Fibroblast of skin of abdomen (primary cell): Measurements from ENCODE around the gene RAB6A.
"Not testable (repeated sequence)": the region's sequence is repeated elsewhere in the genome, so short reads cannot be mapped to it uniquely, and the experiment has no call there.

ENCODE experiments used
- DNase-seq: peaks from one replicate; pipeline ENCODE4 v3.0.0-alpha.2; 2013

RAB6A gene

GRCh38 chr11:73716153-73717056 is 44.5 kb downstream of the RAB6A start:
- DNase-seq, result no peak

DNA sequence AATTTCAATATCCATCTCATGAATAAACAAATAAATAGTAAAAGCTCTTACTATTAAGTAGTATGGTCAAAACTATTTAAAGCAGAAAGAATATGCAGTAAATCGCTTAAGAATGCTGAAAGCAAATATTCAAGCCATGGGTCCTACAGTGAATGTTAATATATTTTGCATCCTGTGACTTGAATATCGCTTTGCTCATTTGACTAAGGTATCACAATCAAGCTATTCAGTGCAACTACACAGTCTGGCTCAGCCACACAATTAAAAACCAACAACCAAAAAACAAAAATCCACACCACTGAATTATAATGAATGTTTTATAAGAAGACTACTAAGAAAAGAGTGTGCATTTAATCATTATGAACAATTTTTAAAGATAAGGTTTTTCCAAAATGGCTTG is 45.3 kb downstream of the RAB6A start:
- DNase-seq, result no peak

- DNase-seq, result no peak
Measured at GRCh38 chr11:73710964-73711363, 49.9 kb downstream of the RAB6A start.

DNA sequence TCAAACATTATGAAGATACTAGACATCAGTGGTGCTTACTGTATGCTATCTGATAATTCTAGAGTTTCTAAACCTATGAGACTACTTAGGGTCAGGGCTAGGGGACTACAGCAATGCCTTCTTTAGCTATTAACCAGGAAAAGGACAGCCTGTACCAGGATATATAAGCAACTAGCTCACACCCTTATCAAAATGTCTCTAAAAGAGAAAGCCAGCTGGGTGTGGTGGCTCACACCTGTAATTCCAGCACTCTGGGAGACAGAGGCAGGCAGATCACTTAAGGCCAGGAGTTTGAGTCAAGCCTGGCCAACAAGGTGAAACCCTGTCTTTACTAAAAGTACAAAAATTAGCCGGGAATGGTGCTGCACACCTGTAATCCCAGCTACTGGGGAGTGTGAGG is 55.8 kb downstream of the RAB6A start:
- no peak for DNase-seq

DNA sequence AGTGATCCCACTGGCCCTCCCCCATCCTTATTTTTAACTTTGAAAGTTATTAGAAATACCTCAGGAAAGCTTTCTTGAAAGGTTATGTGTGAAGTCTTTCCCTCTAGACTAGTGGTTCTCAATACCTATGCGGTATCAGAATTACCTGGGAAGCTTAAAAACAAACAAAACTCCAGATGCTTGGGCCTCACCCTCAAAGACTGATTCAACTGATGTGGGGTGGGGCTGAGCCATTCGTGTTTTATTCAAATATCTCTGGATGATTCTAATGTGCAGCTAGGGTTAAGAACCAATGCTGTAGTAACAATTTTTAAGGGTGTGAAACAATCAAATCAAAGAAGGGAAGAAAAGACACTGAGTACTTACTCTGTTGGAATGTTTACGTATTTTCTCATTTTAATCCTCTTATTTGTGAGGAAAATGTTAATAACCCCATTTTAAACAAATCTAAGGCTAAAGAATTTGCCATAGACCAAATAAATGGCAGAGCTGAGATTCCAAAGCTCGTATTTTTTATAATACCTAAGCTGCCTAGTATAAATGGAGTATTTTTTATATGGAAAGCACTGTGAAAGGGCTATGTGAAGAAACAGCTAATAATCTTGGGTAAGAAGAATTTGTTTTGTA is 66.9 kb downstream of the RAB6A start:
- no peak for DNase-seq

DNA sequence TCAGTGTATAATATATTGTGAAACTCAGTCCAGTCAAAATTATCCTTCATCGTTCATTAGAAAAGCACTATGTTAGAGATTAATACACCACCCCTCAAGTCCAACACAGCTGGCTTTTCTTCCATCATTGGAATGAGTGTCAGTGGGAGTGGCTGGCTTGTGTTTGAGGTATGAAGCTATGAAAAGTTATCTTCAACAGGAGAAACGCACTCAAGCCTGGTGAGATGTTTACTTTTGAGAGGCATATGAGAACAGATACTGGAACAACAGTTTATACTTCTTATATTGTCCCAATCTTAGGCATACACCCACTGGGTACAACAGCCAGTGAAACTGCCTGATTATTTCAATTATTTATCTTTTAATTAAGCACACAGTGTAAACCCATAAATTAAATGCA is 80.2 kb downstream of the RAB6A start:
- DNase-seq, result no peak

DNA sequence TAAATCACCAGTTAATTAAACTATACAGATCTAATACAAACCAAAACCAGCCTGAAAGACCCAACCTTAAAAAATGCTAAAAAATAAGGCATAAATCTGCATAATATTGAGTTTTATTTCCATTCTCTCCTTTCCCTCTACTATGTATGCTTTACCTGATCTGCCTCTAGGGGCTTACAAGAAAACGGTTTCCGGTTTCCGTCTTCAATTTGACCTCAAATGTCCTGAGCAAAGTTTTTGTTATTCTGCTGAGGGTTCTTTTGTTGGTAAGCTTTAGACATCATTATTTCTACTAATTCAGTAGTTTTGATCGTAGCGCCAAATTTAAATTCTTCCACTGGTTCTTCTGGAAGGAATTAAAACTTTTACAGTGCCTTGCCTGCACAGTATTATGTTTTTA is 84.3 kb downstream of the RAB6A start:
- not testable (repeated sequence) for DNase-seq

- no peak for DNase-seq
Measured at GRCh38 chr11:73671701-73672100, 89.2 kb downstream of the RAB6A start.

DNA sequence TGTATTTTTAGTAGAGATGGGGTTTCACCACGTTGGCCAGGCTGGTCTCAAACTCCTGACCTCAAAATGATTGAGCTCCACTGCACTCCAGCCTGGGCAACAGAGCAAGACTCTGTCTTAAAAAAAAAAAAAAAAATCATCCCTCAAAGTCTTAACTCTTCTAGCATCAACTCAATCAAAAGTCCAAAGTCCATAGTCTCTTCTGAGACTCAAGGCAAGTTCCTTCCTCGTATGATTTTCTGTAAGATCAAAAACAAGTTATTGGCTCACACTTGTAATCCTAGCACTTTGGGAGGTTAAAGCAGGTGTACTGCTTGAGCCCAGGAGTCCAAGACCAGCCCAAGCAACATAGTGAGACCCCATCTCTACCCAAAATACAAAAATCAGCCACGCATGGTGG is 90.1 kb downstream of the RAB6A start:
- DNase-seq, result no peak

- DNase-seq, result no peak
Measured at GRCh38 chr11:73667891-73668290, 93.0 kb downstream of the RAB6A start.

GRCh38 chr11:73664877-73665276 is 96.0 kb downstream of the RAB6A start:
- DNase-seq, result no peak

- DNase-seq, result no peak
Measured at GRCh38 chr11:73663604-73664495, 97.0 kb downstream of the RAB6A start.

DNA sequence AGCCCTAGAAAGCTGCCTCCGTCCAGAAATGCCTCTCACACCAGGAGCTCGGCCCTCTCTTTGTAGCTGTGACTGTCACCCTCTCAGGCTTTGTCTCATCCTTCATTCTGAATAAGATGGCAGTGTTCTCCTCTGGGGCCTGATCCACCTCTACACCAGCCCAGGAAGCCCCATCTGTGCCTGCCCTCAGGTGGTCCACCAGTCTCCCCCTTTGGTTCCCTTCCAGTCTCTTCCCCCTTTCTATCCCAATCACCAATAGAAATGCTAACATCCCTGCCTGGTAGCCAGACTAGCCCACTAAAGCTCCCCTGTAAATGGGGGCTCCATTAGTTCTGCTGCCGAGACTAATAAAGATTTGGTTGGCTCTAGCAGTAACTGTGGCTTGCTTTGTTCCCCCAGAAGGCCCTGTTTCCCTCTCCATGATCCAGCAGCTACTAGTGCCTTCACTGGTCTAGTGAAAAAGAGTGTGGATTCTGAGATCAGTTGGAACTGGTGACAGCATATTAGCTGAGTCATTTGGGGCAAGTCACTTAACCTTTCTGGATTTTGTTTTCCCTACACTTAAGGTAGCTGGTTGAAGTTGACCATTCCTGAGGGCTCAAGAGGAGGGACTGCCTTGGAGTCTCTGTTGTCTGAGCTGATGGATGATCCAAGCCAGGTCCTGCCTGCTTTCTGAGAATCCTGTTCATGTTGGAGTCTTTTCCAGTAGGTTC is 98.3 kb downstream of the RAB6A start:
- no peak for DNase-seq

DNA sequence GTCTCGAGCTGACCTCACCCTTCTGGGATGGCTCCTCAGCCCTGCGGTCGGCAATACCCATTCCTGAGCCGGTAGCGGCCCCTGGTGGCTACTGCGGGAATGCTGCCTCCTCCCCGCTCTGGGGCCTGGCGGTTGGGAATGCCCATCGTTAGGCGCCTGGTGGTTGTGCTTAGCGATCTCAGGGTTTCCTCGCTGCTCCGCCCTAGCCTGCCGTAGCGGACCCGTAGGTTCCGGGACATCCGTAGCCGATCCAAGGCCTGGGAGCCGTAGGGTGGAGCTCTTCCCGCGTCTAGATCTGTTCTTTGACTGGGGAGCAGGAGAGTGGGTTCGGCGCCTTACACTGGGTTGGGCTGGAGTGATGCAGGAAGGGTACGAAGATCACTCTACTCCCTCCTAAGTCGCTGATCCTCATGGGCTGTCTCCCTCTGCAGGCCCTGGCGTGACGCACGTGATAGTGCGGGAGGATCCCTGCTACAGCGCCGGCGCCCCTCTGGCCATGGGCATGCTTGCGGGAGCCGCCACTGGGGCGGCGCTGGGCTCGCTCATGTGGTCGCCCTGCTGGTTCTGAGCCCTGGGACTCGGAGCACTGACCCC is 99.7 kb downstream of the RAB6A start:
- peak; percentile 84 for DNase-seq

DNA sequence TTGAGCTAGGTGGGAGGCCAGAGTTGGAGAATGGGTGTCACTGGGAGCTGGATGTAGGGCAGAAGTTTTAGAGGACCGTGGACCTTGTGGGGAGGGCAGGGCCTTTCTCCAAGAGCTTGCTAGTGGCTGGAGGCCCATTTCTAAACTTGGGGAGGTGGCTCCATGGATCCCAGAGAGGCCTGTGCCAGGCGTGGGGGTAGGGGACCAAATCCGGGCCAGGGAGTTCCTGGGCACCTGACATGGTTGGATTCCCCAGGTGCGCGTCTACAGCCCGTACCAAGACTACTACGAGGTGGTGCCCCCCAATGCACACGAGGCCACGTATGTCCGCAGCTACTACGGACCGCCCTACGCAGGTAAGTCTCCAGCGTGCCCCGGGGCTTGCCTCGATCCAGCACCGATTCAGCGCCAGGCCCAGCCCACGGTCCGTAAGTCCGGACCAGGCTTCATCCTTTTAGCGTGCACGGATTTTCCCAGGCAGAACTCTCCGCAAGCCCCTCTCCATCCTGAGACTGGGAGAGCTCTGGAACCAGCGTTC is 100.3 kb downstream of the RAB6A start:
- no peak for DNase-seq

DNA sequence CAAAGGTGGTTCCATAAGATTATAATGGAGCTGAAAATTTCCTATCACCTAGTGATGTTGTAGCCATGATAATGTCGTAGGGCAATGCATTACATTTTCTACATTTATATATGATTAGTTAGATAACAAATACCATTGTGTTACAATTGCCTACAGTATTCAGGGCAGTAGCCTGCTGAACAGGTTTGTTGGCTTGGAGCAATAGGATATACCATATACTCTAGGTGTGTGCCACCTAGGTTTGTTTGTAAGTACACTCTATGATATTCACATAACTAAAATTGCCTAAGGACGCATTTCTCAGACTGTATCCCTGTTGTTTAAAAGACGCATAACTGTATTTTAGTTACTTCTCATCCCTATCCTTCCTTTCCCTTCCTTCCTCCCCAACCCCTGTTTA is 100.9 kb downstream of the RAB6A start:
- DNase-seq, result no peak

GRCh38 chr11:73656985-73657384 is 103.9 kb downstream of the RAB6A start:
- no peak for DNase-seq

DNA sequence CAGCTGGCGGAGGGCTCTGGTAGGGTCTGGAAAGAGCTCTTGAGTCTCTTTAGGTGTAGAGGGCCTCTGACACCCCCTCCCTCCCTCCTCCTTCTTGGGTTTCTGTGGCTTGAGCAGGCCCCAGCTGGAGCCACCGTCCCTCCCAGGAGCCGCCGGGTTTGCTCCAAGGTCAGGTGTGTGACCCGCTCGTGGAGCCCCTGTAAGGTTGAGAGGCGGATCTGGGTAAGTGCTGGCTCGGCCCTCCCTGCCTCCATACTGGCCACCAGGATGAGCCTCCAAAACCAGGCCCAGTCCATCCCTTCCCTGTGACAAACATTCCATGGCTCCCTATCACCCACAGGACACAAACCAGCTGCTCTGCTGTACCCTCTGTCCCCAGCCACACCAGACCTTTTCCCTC is 105.2 kb downstream of the RAB6A start:
- DNase-seq, result no peak

DNA sequence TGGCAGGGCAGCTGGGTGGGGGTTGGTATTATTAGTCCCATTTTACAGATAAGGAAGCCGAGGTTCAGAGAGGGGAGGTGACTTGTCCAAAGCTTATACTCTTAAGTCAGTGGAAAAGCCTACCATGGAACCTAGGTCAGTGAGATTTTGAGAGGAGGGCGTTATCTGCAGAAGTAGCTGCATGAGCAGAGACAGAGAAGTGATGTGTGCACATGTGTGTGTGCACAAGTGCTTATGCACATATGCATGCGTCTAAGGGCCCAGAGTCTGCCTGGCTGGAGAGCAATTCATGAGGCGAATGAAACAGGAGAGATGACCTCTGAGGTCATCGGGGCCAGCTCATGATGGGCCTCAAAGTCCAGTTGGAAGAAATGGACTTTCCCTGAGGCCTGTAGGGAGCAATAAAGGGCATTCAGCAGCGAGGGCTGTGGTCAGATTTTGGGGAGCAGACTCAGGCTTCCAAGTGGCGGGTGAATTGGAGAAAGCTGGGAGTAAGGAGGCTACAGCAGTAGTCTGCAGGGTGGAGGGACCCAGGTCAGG is 106.3 kb downstream of the RAB6A start:
- no peak for DNase-seq

GRCh38 chr11:73653996-73654395 is 106.9 kb downstream of the RAB6A start:
- no peak for DNase-seq

- no peak for DNase-seq
Measured at GRCh38 chr11:73652856-73653559, 107.9 kb downstream of the RAB6A start.
